NCI-H2029 (cell line): ENCODE results near the gene FHOD3.
"Not testable (repeated sequence)": the region's sequence is repeated elsewhere in the genome, so short reads cannot be mapped to it uniquely, and the experiment has no call there.

ENCODE experiments used
- DNase-seq: peaks from one replicate; lab custom pipeline; 2025; lab: John Stamatoyannopoulos, UW

The FHOD3 gene

DNA sequence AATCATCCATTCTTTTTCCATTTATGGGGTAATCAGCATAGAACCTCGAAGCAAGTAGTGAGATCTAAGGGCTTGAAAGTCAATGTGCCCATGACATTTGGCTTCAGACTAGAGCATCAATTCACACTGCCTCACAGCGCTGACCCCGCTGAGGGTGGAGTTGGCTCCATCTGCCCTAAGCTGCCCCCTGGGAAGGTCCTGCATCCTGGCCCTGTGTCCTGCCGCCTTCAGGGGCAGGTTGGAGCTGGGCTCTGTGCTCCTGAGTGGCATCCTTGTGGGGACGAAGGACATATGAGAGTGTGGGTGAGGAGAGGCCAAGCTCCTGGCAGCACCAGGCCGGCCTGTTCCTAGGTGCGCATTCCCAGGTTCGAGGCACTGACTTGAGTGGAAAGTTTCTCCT is 249.4 kb downstream of the FHOD3 start:
- DNase-seq, result no peak

DNA sequence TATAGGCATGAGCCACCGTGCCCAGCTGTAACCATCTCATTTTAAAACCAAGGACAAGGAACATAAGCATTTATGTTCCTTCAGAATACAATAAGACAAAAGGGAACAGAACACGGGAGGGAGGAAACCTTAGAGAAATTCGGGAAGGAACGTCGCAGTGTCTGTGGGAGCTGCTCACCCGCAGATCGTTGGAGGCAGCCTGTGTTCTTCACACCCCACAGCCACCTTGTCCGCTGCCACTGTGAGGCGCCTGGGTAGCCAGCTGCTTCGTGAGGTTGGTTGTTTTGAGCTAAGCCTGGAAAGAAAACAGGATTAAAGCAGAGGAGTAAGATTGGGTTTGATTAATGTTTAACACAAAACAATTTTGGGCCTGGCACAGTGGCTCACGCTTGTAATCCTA is 250.0 kb downstream of the FHOD3 start:
- no peak for DNase-seq

DNA sequence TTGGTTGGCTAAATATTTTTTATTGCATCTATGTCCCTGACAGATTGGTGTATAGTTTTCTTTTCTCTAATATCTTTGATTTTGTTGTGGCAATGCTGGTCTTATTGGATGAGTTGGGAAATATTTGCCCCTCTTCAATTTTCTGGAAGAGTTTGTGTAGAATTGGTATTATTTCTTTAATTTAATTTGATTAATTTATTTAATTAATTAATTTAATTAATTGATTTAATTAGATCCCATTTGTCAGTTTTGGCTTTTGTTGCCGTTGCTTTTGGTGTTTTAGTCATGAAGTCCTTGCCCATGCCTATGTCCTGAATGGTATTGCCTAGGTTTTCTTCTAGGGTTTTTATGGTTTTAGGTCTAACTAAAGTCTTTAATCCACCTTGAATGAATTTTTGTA is 253.8 kb downstream of the FHOD3 start:
- not testable (repeated sequence) for DNase-seq

DNA sequence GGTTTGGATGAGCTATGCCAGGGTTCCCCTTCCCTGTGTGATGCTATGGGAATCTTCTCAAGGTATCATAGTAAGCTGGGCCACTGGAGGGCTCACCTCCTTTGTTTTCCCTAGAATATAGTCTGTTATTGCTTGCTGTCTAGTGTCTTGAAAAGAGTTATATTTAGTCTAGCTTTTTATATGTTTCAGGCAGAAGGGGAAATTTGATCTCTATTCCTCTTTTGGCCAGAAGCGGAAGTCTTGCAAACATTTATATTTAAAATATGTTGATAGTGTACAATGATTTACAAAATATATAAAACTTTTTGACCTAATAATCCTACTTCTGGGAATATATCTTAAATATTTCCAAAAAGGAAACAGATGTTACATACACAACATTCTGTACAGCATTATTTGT is 260.7 kb downstream of the FHOD3 start:
- no peak for DNase-seq

DNA sequence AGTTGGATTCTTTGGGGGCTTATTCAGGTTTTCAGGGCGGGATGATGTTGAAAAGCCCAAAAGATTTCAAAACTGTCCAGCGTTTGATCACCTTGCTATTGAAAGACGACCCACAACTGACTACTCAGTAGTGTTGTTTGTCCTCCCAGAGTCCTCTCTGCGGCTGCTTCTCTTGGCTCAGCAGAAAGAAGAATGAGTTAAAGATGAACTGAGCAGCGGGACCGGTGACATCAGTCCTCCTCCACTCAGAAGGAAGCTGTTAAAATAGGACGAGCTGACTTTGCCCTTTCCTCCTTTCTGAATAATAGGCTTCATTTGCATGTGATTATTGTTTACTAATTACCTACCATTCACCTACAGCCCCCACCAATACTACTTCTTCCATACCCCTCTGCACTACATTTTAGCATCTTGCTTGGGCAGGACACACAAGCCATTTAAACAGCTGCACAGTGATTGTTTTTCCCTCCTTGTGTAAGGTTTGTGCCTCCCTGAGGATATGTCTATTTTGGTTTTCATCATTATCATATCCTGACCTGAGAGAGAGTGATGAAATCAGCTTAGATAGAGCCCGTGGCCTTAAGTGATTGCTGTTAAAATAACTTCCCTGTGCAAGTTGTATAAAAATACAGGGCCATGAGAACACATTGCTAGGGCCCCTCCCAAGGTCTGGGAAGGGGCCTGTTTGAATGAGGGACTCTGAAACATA is 261.8 kb downstream of the FHOD3 start:
- DNase-seq, result no peak

DNA sequence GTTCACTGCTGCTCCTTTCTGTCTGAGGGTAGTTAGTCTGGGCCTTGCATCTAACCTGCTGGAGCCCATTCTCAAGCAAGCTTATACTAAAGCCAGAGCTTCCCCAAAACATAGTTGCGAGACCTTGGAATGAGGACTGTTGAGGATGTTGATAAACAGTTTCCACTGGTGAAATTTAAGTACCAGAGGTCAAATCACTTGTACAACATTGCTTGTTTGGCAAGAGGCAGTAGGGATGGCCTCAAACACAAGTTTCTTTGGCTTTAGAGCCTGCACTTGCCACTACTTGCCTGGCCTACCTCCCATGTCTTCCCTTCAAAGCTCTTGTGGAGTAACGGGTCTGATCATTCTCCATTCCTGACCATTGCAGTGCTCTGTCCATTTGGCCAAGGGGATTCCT is 262.7 kb downstream of the FHOD3 start:
- DNase-seq, result no peak

DNA sequence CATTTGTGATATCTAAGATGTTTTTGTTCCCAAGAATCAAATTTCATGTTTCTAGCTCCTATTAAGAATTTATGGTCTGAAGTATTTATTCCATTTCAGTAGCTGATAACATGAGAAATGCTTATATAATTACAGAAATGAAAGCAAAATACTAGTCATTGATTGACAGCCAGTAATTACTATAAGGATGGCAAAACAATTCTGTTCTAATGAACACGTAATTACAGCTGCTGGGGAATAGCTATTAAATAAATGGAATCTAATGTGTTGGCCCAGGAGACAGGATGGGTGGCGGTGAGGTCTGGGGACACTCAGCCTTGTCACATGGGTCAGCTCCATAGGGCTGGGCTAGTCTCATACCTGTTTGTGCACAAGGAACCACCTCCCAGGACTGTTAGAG is 263.5 kb downstream of the FHOD3 start:
- DNase-seq, result no peak

DNA sequence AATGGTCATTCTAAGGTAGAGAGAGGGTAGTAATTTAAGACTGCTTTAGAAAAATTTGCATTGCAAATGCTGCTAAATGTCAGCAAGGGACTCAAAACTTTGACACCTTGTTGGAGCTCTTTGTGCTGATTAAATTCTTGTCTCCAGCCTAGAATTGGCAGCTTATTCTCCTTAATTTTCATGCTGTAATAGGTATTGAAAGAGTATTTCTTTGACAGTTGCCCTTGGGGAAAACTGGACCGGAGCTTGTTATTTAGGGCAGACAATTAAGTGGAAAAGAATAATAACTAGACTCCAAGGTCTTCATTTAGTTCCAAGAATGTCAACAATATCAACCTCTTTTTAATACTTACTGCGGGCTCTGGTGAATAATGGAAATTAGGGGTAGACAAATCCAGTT is 267.3 kb downstream of the FHOD3 start:
- DNase-seq, result no peak

DNA sequence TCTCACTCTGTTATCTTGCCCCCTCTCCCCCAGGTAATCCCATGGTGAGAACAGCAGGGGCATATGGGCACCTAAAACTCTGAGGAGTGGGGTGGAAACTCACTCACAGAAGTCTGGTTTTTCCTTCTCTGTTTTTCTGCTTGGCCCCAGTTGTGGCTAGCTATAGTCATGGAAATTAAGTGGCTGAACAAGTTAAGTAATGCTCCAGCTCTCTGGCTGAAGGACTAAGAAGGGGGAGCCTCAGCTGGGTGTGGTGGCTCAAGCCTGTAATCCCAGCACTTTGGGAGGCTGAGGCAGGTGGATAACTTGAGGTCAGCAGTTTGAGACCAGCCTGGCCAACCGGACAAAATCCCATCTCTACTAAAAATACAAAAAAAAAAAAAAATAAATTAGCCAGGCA is 270.3 kb downstream of the FHOD3 start:
- DNase-seq, result no peak

DNA sequence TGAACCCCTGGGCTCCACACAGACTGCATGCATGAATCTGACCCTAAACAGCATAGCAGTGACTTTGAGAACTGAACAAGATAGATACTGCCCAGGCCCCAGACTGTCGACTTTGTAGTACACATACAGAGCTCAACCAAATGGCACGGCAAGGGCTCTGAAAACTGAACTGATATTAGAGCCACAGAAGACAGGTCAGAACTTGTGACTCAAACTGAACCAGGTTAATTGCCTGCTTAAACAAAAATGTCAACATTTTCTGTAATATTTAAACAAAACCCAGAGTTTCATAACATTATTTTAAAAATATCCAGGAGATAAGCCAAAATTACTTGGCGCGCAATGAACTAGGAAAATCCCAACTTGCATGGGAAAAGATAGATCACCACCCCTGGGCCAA is 271.0 kb downstream of the FHOD3 start:
- no peak for DNase-seq

DNA sequence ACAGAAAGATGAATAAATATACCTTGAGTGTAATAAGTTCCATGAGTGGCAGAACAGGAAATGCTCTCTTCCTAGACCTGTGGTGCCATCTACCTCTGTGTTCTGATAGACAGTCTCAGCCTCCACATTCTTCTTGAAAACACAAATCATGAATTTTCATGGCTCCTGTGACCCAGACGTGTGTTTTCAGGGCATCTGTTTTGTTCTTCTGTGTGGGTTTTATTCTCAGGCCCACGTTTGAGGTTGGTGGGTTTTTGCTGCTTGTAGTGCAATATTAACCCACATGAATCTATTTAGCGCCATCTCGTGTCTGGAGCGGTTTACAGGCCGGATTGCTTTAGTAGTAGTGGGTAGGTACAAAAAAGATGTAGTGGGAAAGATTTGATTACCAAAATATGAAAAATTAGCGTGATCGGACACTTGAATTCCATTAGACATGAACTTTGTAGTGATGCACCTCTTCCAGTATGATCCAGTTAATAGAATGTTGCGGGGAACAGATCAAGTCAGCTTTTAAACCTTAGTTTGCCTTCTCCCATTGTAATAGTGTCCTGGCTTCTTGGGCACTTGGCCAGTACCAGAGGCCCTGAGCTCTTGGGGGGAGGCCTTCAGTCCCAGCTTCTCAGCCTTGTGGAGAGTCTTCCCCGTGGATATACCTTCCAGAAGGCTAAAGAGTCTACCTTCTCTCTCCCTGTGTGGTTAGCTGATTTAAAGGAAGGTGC is 274.8 kb downstream of the FHOD3 start:
- DNase-seq, result peak; percentile 7

DNA sequence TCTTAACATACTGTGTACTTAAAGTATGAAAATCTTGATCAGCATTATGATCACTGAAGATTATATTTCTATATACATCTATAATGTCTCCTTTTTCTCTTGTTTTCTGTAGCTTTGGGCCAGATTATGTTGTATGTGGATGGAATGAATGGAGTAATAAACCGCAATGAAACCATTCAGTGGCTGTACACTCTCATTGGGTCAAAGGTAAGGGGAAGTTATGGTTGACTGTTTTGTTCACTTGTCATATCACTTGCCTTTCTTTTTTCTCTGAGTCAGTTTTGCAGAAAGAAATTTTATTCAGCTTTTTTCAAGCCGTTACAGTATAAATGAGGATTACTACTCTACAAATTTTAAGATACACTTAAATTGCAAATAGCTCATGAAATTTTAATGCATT is 278.8 kb downstream of the FHOD3 start:
- no peak for DNase-seq

DNA sequence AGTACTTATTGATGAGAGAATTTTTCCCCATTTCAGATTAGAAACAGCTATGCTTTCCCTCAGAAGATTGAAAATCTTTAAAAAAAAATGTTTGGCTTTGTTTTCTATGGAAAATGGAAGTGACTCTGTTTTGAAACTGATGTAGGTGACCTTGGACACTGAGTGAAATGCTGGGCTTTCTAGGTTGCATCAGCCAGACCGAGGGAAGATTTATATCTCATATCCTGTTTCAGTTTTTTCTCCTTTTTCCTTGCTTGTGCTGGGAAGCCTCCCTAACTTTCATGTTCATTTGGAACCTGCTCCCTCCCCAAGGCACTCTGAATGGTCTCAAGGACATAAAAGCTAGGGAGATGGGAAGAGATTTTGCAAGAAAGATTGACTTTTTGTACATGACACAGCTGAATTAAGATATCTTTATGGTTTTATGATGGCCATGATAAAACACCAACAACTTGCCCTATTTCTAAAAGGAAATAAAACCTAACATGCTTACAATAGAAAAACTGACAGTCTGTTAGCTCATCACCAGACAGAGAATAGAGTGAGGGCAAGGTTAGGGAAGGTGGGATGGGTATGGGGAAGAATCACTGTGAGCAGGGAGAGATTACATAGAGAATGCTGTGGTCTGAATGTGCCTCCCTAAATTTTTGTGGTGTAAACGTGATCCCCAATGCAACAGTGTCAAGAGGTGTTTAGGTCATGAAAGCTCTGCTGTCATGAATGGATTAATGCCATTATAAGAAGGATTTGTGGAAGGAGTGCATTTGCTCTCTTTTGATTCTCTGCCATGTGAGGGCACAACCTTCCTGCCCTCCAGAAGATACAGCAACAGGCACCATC is 281.6 kb downstream of the FHOD3 start:
- no peak for DNase-seq

DNA sequence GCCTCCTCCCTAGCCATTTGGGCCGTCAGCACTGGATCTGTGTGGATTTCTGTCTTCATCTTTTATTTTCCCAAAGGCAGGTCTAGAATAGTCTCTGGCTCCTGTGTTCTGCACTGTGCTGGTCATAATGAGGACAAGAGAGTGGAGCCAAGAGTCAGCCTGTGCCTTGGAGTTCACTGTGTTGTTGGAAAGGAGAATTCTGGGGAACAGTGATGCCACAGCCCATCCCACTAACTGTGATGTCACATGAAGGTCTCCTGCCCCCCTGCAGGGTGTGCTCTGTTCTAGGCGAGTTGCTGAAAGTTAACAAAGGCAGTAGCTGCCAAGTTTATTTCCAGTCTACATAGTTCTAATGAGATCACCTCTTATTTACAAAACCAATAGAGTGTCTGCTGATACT is 282.8 kb downstream of the FHOD3 start:
- DNase-seq, result no peak

DNA sequence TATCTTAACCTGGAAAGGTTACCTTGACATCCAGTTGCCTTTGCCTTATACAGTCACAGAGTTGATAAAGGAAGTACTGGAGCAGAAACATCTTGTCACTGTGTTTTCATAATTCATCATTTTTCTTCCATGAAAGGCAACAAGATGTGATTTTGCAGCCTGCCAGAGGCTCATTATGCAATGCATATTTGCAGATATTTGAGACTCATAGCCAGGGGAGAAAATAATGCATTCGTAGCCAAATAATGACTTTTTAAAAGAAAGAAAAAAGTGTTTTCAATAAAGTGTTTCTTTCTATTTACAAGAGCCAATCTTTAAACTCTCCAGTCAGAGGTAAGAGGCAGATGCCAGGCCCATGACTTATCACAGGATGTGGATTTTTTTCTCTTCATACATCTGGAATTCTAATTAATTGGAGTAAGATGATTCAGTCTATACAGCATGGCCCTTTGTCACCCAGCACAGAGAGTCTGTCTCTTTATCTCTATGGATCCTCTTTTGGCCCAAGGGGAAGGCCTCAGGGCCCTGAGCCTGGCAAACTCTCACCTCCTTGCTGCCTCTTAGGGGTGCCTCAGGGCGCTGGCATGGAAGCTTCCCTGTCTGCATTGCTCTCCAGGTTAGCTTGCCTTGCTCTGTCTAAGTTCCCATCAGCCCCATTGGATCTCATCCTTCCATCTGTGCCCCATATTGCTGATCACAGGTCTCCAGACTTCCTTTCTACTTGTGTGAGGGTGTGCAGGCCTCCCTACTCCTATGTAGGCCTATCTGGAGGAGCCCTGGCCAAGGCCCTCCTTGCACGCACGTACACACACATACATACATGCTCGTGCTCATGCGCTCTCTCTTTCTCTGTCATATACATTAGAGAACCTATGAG is 283.6 kb downstream of the FHOD3 start:
- DNase-seq, result no peak

DNA sequence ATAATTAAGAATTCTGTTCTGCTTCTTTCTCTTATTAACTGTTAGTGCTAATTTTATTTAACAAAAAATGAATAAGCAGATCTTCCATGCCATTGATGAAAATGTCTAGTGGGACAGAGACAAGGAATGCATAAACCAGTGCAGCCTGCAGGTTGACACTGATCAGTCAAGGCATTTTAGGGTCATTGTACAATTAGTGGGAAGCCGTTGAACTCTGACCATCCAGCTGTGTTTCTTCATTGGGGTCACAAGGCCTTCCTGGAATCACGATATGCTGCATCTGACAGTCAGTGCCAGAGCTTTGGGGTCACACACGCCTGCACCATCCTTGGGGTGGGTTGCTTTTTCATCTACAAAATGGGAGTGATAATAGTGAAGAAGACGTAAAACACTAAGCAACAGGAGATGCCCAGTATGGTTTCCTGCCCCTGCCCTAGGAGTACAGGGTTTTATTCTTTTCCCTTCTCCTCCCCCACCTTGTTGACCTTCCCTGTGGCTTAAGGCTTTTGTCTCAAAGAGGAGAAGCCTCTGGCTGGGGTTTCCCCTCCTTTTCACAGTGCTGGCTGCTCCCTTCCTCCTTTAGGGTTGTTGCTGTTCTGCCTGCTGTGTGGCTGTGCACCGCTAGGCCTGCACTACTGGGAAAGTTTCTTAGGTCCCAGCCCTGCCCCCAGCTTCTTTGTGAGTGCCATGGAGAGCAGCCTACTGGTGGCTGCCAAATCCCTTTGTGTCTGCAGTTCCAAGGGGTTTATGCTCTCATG is 285.7 kb downstream of the FHOD3 start:
- DNase-seq, result no peak

DNA sequence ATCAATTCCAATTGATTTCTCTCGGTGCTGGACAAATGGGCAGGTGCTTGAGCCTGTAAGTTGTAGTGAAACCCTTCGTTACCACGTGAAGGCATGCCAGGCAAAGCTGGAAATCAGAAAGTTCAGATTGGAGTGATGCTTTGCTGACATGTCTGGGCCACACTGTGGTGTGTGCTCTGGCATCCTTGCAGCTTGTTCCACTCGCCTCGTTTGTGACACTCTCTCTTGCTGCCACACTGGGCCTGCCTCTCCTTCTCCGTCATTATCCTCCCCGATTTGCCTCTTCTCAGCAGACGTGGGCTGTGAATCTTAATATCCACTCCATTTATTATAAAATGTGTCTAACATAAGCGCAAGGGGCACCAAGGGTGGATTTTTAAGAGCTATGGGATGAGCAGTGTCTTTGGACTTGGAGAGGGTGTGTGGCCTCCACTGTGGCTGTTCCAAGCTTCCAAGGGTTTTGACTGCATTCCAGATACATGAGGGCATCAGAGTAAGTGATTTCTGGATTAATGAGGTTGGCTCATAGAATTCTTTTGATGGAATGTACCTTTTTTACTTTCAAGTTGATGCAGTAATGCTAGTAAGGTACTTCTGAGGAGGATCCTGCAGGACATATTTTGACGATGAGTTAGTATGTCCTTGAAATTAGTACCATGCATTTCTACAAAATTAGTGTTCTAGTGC is 292.5 kb downstream of the FHOD3 start:
- DNase-seq, result no peak

DNA sequence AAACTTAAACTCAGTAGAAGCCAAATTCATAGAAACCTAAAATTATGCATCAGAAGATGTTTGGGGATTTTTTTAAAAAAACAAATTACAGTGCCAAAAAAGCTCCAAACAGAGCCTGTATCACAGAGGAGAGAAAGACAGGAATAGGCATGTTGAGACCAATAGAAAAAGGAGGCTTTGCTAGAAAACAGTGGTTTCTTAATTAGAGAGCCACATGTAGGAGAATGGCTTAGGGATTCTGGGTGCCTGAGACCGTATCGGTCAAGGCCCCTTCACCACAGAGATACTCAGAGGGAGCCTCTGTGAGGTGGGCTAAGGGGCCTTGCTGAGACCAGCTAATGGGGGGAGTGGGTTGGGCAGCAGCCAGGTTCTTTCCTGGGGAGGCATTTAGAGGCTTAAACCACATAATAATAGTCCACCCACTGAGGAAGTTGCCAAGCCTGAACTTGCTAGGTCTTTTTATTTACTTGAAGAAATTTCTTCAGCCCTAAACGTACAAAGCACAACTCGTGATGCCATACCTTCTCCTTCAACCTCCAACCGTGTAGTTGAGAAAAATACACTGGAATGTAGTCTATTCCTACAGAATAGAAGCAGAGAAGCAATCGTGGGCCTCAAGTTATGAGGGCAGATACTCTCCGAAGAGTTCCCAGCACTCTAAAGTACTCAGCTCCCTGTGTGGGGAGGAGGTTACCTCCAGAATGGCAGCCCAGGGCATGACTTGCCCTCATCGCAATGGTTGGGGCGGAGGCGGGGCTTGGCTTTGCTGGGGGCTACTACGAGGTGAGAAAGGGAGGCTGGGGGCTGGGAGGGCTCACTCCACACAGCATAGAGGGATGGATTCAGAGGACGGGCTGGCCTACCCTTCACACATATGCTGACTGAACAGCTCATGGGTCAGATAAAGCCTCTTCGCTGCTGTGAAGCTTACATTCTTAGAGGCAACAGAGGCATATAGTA is 293.4 kb downstream of the FHOD3 start:
- no peak for DNase-seq

DNA sequence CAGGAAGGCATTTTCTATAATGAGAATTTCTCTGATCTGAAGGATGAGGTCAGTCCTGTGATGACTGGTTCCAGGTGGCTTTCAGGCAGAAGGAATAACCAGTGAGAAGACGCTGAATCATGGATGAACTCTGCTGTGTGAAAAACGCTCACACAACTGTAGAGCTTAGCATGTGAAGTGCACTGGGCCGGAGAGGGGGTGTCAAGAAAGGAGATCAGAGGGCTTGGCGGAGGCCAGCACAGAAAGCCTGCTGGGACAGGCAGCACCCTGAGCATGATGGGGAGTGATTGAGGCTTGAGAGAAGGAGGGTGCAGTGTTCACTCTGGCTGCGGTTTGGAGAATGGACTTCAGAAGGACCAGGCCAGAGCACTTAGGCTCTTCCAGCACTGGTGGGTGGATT is 294.8 kb downstream of the FHOD3 start:
- no peak for DNase-seq
